Peyer's patch (tissue), 4 donors: ENCODE results near the gene LHFPL2. TPM values are rescaled to one million over a fixed set of nuclear protein-coding genes. Genes with fewer than 3 reads are reported as not detected.

Experiments
- DNase-seq, 3 donors: peaks; one replicate each; pipeline ENCODE4 v3.0.0-alpha.2; 2017 to 2019
- H3K27ac ChIP-seq, 4 donors: fragments of 200-600 bp; sonication (generic); one replicate each; pipeline ENCODE4 v1.5.1; 2016 to 2019
- H3K27me3 ChIP-seq, 2 donors: fragments of 200-600 bp; sonication (generic); one replicate each; pipeline ENCODE4 v1.5.1; 2019
- H3K36me3 ChIP-seq, 3 donors: fragments of 200-600 bp; sonication (generic); one replicate each; pipeline ENCODE4 v1.5.1; 2016 to 2019
- H3K4me1 ChIP-seq, 4 donors: fragments of 200-600 bp; sonication (generic); one replicate each; pipeline ENCODE4 v1.5.1; 2016 to 2019
- H3K4me3 ChIP-seq, 4 donors: fragments of 200-600 bp; sonication (generic); 1 replicate in 3 of 4; 2 replicates in 1 of 4; pipeline ENCODE4 v1.5.1; 2016 to 2019; ENCODE audit warnings: mild to moderate bottlenecking in 1 of 4
- H3K9me3 ChIP-seq, 4 donors: fragments of 200-600 bp; sonication (generic); one replicate each; pipeline ENCODE4 v1.5.1; 2016 to 2019; ENCODE audit warnings: mild to moderate bottlenecking in 1 of 4
- POLR2A ChIP-seq, 2 donors: fragments of 450-650 bp; IDR thresholded peaks; one replicate each; pipeline ENCODE4 v1.5.1; 2017; ENCODE audit warnings: antibody characterized with exemption in 2 of 2, mild to moderate bottlenecking in 2 of 2, moderate library complexity in 2 of 2
- total RNA-seq, 4 donors: library from RNA; depleted of rRNA; stranded (reverse); fragments of >200 nt; gene quantifications; one replicate each; pipeline ENCODE4 v1.1.0, GENCODE V29; 2016
- TF ChIP-seq, protein P1 (sequence below), 6 experiments: fragments of 450-650 bp in 4 of 6; fragments of 200-600 bp in 2 of 6; sonication (generic) in 1 of 6; IDR thresholded peaks; one replicate each; pipeline ENCODE4 v1.5.1; 2017 to 2019; ENCODE audit warnings: antibody characterized with exemption in 6 of 6, mild to moderate bottlenecking in 3 of 6, moderate library complexity in 1 of 6

LHFPL2 gene
- total RNA-seq, 4 donors from 2014 or later: 22.3 to 63.4 (median 55.7) TPM

DNA sequence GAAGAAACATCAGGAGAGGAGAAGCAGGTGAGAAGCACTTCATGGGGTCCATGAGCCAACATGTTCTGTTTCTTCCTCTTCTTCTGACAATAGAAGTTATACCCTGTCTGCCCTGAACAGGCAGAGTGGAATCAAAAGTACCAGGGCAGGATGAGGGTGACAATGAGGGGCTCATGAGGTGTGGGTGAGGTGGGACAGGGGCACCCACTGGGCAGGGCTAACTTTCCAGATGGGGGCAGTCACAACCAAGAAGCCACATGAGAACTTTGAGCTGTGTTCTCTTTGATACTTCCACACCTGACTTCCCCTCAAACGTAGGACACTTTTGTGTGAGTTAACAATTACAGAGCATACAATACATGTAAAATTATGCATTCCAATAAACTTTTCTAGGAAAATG is 92.7 kb downstream of the LHFPL2 start:
- Histone ChIP-seq H3K9me3 (no peaks in the 10 kb centered on the region), H3K27ac (no peak overlapping the region), H3K36me3 (no peaks in the 10 kb centered on the region), H3K4me1 (no peaks in the 10 kb centered on the region), H3K27me3 (no peaks in the 10 kb centered on the region), H3K4me3 (no peak overlapping the region)
- TF ChIP-seq POLR2A (IDR thresholded peaks at IDR 0.05): no peak
- TF ChIP-seq, protein P1, sequence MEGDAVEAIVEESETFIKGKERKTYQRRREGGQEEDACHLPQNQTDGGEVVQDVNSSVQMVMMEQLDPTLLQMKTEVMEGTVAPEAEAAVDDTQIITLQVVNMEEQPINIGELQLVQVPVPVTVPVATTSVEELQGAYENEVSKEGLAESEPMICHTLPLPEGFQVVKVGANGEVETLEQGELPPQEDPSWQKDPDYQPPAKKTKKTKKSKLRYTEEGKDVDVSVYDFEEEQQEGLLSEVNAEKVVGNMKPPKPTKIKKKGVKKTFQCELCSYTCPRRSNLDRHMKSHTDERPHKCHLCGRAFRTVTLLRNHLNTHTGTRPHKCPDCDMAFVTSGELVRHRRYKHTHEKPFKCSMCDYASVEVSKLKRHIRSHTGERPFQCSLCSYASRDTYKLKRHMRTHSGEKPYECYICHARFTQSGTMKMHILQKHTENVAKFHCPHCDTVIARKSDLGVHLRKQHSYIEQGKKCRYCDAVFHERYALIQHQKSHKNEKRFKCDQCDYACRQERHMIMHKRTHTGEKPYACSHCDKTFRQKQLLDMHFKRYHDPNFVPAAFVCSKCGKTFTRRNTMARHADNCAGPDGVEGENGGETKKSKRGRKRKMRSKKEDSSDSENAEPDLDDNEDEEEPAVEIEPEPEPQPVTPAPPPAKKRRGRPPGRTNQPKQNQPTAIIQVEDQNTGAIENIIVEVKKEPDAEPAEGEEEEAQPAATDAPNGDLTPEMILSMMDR (IDR thresholded peaks at IDR 0.05): no peak
- no peak for DNase-seq

DNA sequence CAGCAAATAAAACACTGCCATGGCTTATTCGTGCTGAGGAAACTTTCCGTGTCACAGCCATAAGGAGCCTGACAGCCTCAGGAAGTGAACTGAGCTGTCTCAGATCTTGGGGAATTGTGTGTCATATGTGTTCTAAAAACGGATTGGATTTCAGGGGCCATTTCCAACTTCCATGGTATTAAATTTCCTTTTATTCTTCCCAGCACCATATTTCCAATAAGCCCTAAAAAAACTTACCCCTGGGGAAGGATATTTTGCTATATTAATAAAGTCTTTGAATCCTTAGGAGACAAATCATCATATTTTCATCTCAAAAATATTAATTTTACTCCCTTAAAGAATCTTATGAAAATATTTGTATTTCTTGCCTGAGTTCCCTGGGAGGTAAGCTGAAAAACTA is 93.9 kb downstream of the LHFPL2 start:
- TF ChIP-seq, protein P1 (IDR thresholded peaks at IDR 0.05): no peak
- no peak for TF ChIP-seq POLR2A (IDR thresholded peaks at IDR 0.05)
- no peaks in the 10 kb centered on the region for H3K4me1 ChIP-seq
- no peaks in the 10 kb centered on the region for H3K27me3 ChIP-seq
- H3K9me3 ChIP-seq: no peaks in the 10 kb centered on the region
- no peaks in the 10 kb centered on the region for H3K36me3 ChIP-seq
- no peak overlapping the region for H3K4me3 ChIP-seq
- no peak overlapping the region for H3K27ac ChIP-seq
- no peak for DNase-seq

DNA sequence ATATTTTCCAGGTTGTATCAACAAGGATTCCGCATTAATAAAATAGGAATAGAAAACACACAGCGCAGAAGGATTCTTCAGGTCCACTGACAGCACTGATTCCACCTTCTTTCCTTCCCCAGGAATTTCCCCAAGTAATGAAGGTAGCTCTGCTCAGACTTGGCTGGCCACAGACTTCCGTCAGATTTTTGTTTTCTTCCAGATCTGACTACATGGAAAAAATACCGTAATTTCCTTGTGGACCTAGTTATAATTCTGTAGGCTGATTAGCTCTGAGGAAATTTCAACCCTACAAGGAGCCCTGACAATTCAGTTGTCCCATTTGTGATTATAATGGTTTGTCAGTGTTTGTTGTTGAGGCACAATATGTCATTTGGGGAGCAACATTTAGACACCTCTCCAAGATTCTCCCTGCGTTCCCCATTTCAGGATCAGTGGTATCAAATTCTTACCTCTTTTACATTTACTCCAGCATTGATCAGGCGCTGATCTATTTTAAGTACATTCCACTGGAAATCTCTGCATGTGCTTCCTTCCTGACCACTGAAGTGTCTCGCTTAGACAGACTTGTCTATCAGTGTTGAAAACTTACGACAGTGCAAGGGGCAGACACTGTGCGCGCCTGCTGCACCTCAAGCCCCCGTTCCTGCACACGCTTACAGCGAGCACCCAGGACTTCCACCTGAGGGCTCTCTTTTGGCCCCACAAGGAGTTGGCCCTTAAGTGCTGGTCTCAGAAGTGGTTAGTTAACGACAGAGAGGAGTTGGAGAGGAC is 94.8 kb downstream of the LHFPL2 start:
- Histone ChIP-seq H3K36me3 (no peaks in the 10 kb centered on the region), H3K27me3 (no peaks in the 10 kb centered on the region), H3K4me1 (no peaks in the 10 kb centered on the region), H3K4me3 (no peak overlapping the region), H3K9me3 (no peaks in the 10 kb centered on the region), H3K27ac (no peak overlapping the region)
- no peak for TF ChIP-seq POLR2A (IDR thresholded peaks at IDR 0.05)
- TF ChIP-seq, protein P1 (IDR thresholded peaks at IDR 0.05): no peak
- DNase-seq: no peak

DNA sequence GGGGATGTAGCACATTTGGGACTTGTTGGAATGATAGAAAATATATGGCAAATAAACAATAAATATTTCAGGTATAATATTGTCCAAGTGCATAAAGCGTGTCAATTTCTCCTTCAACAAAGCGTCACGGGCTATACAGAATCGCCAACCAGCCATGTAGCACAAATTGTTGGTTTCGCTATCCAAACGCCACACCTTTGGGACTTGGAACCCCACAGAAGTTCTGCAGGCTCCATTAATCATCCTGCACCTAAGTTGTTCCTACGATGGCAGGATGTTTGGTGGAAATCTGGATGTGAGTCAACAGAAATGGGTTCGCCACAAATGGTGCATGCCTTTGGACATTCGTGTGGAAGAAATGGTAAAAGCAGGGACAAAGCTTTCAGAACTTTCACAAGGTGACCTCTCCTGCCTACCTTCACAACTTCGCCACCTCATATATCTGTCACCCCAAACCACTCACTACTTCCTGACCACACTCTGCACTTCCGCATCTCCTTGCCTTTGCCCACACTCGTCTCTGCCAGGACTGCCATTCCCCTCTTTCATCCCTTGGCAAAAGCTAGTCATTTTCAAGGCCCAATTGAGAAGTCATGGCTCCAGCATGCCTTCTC is 95.7 kb downstream of the LHFPL2 start:
- H3K4me3 ChIP-seq: no peak overlapping the region
- no peaks in the 10 kb centered on the region for H3K9me3 ChIP-seq
- no peak for TF ChIP-seq POLR2A (IDR thresholded peaks at IDR 0.05)
- TF ChIP-seq, protein P1 (IDR thresholded peaks at IDR 0.05): no peak
- no peak overlapping the region for H3K27ac ChIP-seq
- no peak for DNase-seq
- H3K36me3 ChIP-seq: no peaks in the 10 kb centered on the region
- H3K27me3 ChIP-seq: no peaks in the 10 kb centered on the region
- H3K4me1 ChIP-seq: no peaks in the 10 kb centered on the region

DNA sequence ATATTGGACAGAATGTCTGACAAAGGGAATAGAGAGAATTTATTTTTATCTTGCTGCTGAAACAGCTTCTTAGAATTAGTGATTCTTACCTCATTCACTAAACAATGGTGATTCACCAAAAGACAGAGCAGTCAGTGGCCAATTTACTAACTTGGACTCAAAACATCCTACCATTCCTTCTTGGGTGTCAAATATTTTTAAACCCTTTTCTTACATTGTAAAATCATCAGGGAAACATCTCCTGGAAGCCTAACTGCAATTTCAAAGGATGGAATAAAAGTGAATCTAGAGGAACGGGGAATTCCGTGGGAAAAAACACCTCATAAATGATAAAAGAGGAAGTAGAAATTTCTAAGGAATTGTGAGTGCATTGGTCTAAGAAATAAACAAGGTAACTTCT is 97.7 kb downstream of the LHFPL2 start:
- no peaks in the 10 kb centered on the region for H3K27me3 ChIP-seq
- H3K36me3 ChIP-seq: no peaks in the 10 kb centered on the region
- DNase-seq: no peak
- H3K9me3 ChIP-seq: no peaks in the 10 kb centered on the region
- no peak overlapping the region for H3K27ac ChIP-seq
- H3K4me3 ChIP-seq: no peak overlapping the region
- peaks cover 0 to 5% (median 0%) of the 10 kb centered on the region in 4 donors for H3K4me1 ChIP-seq
- TF ChIP-seq, protein P1 (IDR thresholded peaks at IDR 0.05): no peak
- TF ChIP-seq POLR2A (IDR thresholded peaks at IDR 0.05): no peak
